HG02885 (cell line): ENCODE data around the gene THSD7A.

Source experiments
- ATAC-seq: cut with Tn5 transposase; IDR thresholded peaks from one replicate; pipeline ENCODE4 v1.9.1; 2021; ENCODE audit warnings: mild to moderate bottlenecking; ENCODE audit not compliant: unreplicated experiment, poor library complexity

Gene THSD7A

DNA sequence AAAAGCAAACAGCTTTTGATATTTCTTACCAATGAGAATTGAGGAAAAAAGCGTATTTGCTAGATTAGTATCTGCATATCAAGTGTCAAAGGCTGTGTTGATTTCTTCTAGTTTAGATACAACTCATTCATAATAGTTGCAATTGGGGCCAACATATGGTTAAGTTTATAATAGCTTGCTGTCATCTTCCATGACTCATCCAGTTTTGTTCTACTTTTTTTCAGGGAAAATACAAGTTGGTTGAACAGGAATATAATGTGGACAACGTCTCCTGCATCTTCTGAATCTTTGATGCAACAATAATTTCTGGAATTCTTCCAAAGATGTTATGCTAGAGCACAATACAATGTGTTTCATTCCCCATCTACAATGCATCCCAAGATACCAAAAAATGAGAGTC, 182.0 kb downstream of the THSD7A start:
- no peak for ATAC-seq

- ATAC-seq, result no peak
Observed at GRCh38 chr7:11648980-11649379, 183.0 kb downstream of the THSD7A start.

DNA sequence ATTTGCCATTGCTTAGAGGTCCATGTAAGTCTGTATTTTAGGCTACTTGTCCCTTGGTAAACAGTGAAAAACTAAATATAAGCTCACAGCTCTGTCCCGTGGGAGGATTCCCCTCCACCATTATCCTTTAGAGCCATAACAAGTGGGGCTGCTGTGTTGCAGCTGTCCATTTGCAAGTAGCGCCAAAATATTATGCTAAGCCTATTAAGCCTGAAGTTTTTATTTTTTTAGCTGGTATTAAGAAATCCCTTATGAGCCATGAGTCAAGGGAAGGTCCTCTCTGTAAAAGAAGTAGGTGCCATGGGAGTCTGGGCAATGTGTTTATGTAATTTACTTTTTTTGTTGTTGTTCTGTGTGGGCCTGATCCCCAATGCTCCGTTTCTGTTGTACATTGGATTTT, 183.9 kb downstream of the THSD7A start:
- no peak for ATAC-seq

DNA sequence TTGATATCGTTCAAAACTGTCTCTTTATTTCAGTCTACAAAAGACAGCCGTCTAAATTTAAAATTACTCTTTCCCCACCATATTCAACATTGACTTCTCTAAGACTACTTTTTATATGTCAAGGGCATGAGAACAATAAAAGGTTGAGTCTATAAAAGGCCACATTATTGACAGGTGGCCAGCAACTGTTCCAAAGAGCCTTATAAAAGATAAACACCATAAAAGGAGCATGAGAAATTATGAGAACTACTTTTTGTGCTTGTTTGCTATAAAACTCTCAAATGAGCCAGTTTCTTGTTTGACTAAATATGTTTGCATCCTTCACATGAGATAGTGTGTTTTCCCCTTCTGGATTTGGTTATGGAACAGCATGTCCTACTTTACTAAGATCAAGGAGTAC, 189.2 kb downstream of the THSD7A start:
- ATAC-seq, result no peak

DNA sequence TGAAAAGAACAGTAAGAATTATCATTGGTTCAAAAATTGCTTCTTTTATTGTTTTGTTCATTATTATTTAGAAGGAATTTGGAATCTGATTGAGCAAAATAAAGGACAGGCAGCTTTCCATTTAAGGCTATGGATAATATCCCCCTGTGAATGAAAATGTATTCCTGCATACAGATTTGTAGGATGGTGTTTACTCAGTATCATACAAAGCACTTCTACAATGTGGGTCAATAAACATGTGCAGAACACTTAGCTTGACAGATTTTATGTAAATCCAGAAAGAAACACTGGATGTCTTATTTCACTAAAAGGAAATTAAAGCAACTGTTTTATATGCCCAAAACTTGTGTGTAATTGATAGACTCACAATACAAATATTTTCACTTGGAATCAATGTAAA, 189.7 kb downstream of the THSD7A start:
- ATAC-seq, result no peak

- ATAC-seq, result no peak
Observed at GRCh38 chr7:11638011-11638774, 193.8 kb downstream of the THSD7A start.

DNA sequence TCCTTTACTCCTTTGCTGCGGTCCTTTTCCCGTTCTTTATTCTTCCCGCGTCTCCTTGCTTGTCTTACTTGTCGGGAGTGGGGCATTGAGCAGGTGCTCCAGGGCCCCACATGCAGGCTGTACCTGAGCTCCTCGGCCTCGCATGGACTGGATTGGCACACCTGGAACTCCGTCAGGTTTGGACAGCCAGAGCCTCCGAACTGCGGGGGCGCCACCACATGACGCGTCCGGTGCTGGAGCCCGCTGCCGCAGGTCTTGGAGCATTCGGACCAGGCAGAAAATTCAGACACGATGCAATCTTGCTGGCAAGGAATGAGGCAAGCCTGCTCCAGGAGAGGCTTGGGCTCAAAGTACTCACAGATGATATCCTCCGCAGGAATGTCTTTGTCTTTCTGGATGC, 195.7 kb downstream of the THSD7A start:
- ATAC-seq, result no peak

GRCh38 chr7:11633310-11633709, 198.7 kb downstream of the THSD7A start:
- peak; percentile 60 for ATAC-seq

- no peak for ATAC-seq
Observed at GRCh38 chr7:11630355-11630754, 201.6 kb downstream of the THSD7A start.

DNA sequence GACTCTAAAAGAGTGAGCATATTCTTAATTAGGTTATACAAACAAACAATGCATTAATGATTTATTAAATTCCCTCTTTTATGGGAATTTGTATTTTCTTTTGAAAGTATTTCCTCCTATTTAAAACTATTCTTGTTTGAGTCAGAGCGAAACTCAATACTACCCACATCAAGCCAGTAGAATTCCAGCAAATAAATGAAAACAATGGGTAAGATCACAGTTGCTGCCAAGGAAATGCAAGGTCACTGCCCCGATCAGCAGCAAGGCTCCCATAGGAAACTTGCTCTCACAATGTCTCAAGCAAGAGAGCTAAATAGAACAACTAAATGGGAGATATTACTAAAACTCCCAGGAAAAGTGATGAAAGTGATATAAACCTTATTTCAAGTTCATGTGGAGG, 206.3 kb downstream of the THSD7A start:
- no peak for ATAC-seq

- ATAC-seq, result no peak
Observed at GRCh38 chr7:11623093-11623678, 208.8 kb downstream of the THSD7A start.

DNA sequence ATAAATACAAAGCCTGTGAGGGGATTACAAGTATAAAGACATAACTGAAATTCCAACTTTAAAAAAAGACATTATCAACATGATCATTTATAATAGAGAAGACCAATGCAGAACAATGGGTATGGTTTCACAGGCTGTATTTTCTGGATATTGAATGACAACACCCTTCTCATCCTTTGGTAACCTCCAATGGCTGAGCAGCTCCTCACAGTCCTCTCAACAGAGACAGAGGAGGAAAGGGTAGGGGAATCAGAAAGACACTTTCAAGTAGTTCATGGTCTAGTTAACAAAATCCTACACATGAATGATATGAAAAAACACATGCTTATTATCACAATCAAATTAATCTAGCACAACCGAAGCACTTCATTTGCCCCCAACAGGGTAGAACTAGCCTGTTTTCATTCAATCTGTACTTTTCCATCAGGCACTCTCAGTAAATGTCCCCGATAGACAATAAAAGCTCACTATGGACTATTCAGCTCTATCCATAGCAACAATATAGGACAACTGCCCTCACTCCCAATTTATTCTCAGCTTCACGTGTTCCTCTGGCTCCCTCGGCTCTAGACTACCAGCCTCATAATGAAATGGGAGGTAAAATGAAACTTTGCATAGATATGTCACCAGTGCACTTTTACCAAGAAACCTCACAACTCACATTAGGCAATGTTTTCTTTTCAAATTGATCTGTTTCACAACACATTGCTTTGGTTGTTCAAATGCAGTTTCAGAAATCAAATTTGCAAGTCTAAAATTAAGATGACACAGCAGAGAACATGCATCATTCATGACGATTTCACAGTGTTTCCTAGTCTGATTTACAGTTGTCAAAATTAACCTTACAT, 211.4 kb downstream of the THSD7A start:
- ATAC-seq, result no peak

DNA sequence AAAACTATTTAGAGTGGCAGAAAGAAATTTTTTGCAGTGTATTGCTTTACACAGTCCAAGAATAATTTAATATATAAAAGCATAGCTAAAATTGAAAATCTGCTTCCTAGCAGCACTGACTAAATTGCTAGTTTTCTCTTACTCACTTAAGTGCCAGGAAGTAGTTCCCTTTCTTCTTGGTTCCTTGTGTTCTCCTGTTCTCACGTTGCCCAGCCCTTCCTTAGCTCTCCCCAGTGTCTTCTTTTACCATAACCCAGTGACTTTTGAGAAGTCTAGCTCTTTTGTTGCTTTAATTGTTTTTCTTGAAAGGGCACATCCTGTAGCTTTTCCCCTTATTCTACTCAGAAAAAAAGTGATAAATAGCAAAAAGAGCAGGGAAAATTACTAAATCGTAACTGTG, 215.5 kb downstream of the THSD7A start:
- ATAC-seq, result no peak

GRCh38 chr7:11615174-11615573, 216.8 kb downstream of the THSD7A start:
- ATAC-seq, result no peak

- peak; percentile 97 for ATAC-seq
Observed at GRCh38 chr7:11613292-11613930, 218.6 kb downstream of the THSD7A start.

- ATAC-seq, result peak; percentile 49
Observed at GRCh38 chr7:11612737-11613136, 219.3 kb downstream of the THSD7A start.

DNA sequence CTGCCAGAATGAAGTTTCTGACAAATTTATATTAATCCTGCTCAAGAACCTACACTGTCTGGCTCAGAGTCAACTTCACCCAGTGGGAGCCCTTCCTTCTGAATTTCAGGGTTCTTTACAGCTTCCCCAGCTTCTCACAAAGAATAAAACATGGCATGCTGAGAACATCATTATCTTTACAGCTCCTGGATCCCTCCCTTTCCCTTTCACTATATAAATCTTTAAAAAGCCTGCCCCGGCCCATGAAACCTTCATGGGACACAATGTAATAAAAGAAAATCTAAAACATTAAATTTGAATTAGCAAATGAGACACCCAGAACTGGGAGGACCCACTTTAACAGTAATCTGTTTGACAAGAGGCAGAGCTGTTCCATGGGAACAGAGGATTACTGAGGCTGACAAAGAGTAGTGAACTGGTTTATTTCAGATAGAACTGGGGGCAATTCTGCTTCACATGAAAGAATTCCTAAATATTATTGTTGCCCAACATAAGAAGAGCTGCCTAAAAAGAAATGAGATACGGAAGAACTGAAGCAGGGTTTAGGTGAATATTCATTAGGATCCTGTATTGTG, 222.8 kb downstream of the THSD7A start:
- no peak for ATAC-seq

DNA sequence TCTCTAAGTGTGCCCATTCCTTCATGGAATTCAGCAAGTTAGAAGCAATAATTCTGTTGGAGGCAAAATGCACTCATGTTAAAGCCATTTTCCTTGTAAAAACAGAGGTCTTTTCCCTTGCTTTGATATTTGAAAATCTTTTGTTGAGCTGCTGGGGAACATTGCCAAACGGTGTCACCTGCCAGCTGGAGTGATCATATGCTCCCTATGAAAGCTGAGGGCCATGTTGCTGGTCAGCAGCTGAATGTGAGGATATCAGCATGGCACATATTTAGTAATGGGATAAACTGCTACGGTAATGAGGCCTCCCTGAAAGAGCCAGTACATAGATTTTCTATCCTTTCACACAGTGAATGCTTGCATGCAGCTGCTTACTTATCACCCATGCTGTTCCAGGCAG, 224.3 kb downstream of the THSD7A start:
- ATAC-seq, result no peak

GRCh38 chr7:11605749-11606148, 226.2 kb downstream of the THSD7A start:
- no peak for ATAC-seq

DNA sequence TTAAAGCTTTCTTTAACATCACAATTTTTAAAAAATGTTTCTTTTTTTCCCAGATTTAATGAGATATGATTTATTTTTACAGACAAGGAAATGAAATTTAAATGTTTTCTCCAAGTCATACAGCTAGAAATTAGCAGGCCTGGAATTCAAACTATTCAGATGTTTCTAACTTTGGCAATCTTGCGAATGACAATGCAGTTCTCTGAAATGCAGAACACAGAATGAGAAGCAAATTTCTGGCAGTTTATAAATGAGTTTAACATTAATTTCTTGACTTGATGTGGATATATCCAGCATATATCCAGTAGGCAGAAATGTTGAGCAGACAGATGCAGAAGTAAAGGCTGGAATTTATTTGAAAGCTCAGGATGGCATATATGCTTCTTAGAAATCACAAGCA, 227.5 kb downstream of the THSD7A start:
- ATAC-seq, result no peak
